ENCODE measurements around the gene PFN4. TPM values are rescaled to one million over a fixed set of nuclear protein-coding genes. Genes with fewer than 3 reads are reported as not detected.

PFN4 gene
- total and polyA plus RNA-seq, 9 of the 15 experiments (the other 6 are each of a cell fraction or from before 2014, with no cell fraction given): 0.07 to 0.54 (median 0.31) TPM; not detected in 2

- TF ChIP-seq ZNF592 (IDR thresholded peaks at IDR 0.05) (peak; percentile 55), E2F1 (CRISPR knock-in tag; IDR thresholded peaks at IDR 0.05) (no peak; the same call in 1 of the 2 replicates), ESRRB (CRISPR knock-in tag; IDR thresholded peaks at IDR 0.05; ENCODE audit: borderline replicate concordance) (no peak), CHD2 (IDR thresholded peaks at IDR 0.05; ENCODE audit: low read depth, low read length) (no peak; the same call in 1 of the 2 replicates), ZNF134 (CRISPR knock-in tag; conservative IDR thresholded peaks at IDR 0.05) (no peak), HIVEP1 (CRISPR knock-in tag; IDR thresholded peaks at IDR 0.05) (no peak), CREB3L1 (IDR thresholded peaks at IDR 0.05; ENCODE audit: borderline replicate concordance, low read depth) (peak; percentile 65; the same call in 1 of the 2 replicates), TRIM28 (IDR thresholded peaks at IDR 0.05) (no peak; the same call in 1 of the 2 replicates), PRDM10 (IDR thresholded peaks at IDR 0.05; ENCODE audit: partially characterized antibody) (peak; percentile 96), POLR2G (IDR thresholded peaks at IDR 0.05; ENCODE audit: low read depth, low read length) (peak; percentile 97), NR1H2 (CRISPR knock-in tag; IDR thresholded peaks at IDR 0.05) (no peak), TOE1 (IDR thresholded peaks at IDR 0.05; ENCODE audit: borderline replicate concordance) (0 out of 2 replicates have a peak, but pooled peaks have one; percentile 78), TOE1 (CRISPR knock-in tag; IDR thresholded peaks at IDR 0.05; ENCODE audit: borderline replicate concordance, low read depth) (no peak), ARID1B (IDR thresholded peaks at IDR 0.05) (peak; percentile 30; the same call in 1 of the 2 replicates), HEY1 (CRISPR knock-in tag; IDR thresholded peaks at IDR 0.05; ENCODE audit: borderline replicate concordance) (no peak), PURB (CRISPR knock-in tag; IDR thresholded peaks at IDR 0.05; ENCODE audit: low read depth) (no peak), PHB (CRISPR knock-in tag; IDR thresholded peaks at IDR 0.05) (no peak)
Observed at GRCh38 chr2:24084386-24085199, 38.5 kb downstream of the PFN4 start, which contains the start of gene TP53I3 (continued).
